Activated naive CD8-positive, alpha-beta T cell treated with anti-CD3 and anti-CD28 coated beads, Interleukin-2, amount 50 U/mL, for 24 hours (primary cell): ENCODE data around the gene OLR1.

Source experiments
- ATAC-seq: fragments of 150-1000 bp; cut with Tn5 transposase; one replicate; pipeline ENCODE4 v1.10.0; 2021
- DNase-seq: peaks from one replicate; pipeline ENCODE4 v3.0.0; 2021
- H3K27ac Mint-ChIP-seq: one replicate; pipeline ENCODE4 v1.8.0; 2021; ENCODE audit warnings: mild to moderate bottlenecking, mixed read lengths
- H3K27me3 Mint-ChIP-seq: one replicate; pipeline ENCODE4 v1.8.0; 2021; ENCODE audit warnings: mixed read lengths
- H3K36me3 Mint-ChIP-seq: one replicate; pipeline ENCODE4 v1.8.0; 2021; ENCODE audit warnings: low read depth, mixed read lengths
- H3K4me1 Mint-ChIP-seq: one replicate; pipeline ENCODE4 v1.8.0; 2021; ENCODE audit warnings: mixed read lengths
- H3K4me3 Mint-ChIP-seq: one replicate; pipeline ENCODE4 v1.8.0; 2021; ENCODE audit warnings: mild to moderate bottlenecking, moderate library complexity, mixed read lengths
- H3K9me3 Mint-ChIP-seq: one replicate; pipeline ENCODE4 v1.8.0; 2021; ENCODE audit warnings: mixed read lengths

Gene OLR1

GRCh38 chr12:10175846-10176636 is 4.1 kb upstream of the OLR1 start:
- H3K4me1 Mint-ChIP-seq: no peaks in the 10 kb centered on the region
- H3K27me3 Mint-ChIP-seq: peaks cover 15% of the 10 kb centered on the region
- no peak for DNase-seq
- H3K4me3 Mint-ChIP-seq: no peak overlapping the region
- no peak overlapping the region for H3K27ac Mint-ChIP-seq
- H3K9me3 Mint-ChIP-seq: no peaks in the 10 kb centered on the region
- no peak for ATAC-seq
- H3K36me3 Mint-ChIP-seq: no peaks in the 10 kb centered on the region

GRCh38 chr12:10174986-10175614 is 3.2 kb upstream of the OLR1 start:
- peaks cover 15% of the 10 kb centered on the region for H3K27me3 Mint-ChIP-seq
- DNase-seq: no peak
- H3K27ac Mint-ChIP-seq: no peak overlapping the region
- no peaks in the 10 kb centered on the region for H3K9me3 Mint-ChIP-seq
- H3K4me1 Mint-ChIP-seq: no peaks in the 10 kb centered on the region
- H3K36me3 Mint-ChIP-seq: no peaks in the 10 kb centered on the region
- H3K4me3 Mint-ChIP-seq: no peak overlapping the region
- no peak for ATAC-seq

- Mint-ChIP-seq H3K36me3 (no peaks in the 10 kb centered on the region), H3K27me3 (peaks cover 7% of the 10 kb centered on the region), H3K27ac (no peak overlapping the region), H3K9me3 (no peaks in the 10 kb centered on the region), H3K4me3 (no peak overlapping the region), H3K4me1 (no peaks in the 10 kb centered on the region)
- DNase-seq: no peak
- ATAC-seq: no peak
Observed at GRCh38 chr12:10170216-10170615, 1.7 kb downstream of the OLR1 start.

GRCh38 chr12:10169104-10169503 is 2.8 kb downstream of the OLR1 start:
- peaks cover 5% of the 10 kb centered on the region for H3K27me3 Mint-ChIP-seq
- no peak overlapping the region for H3K4me3 Mint-ChIP-seq
- ATAC-seq (no peak), DNase-seq (no peak)
- H3K36me3 Mint-ChIP-seq: no peaks in the 10 kb centered on the region
- H3K9me3 Mint-ChIP-seq: no peaks in the 10 kb centered on the region
- H3K27ac Mint-ChIP-seq: no peak overlapping the region
- no peaks in the 10 kb centered on the region for H3K4me1 Mint-ChIP-seq

- H3K4me1 Mint-ChIP-seq: no peaks in the 10 kb centered on the region
- H3K27me3 Mint-ChIP-seq: no peaks in the 10 kb centered on the region
- H3K4me3 Mint-ChIP-seq: no peak overlapping the region
- ATAC-seq (no peak), DNase-seq (no peak)
- H3K9me3 Mint-ChIP-seq: no peaks in the 10 kb centered on the region
- no peaks in the 10 kb centered on the region for H3K36me3 Mint-ChIP-seq
- no peak overlapping the region for H3K27ac Mint-ChIP-seq
Observed at GRCh38 chr12:10167599-10167998, 4.3 kb downstream of the OLR1 start.

- ATAC-seq (no peak), DNase-seq (no peak)
- Mint-ChIP-seq H3K27me3 (no peaks in the 10 kb centered on the region), H3K4me3 (no peak overlapping the region), H3K4me1 (no peaks in the 10 kb centered on the region), H3K9me3 (no peaks in the 10 kb centered on the region), H3K36me3 (no peaks in the 10 kb centered on the region), H3K27ac (no peak overlapping the region)
Observed at GRCh38 chr12:10165421-10165820, 6.5 kb downstream of the OLR1 start.

GRCh38 chr12:10163084-10163483 is 8.8 kb downstream of the OLR1 start:
- Mint-ChIP-seq H3K9me3 (no peaks in the 10 kb centered on the region), H3K27ac (no peak overlapping the region), H3K4me1 (no peaks in the 10 kb centered on the region), H3K4me3 (no peak overlapping the region), H3K36me3 (no peaks in the 10 kb centered on the region), H3K27me3 (no peaks in the 10 kb centered on the region)
- no peak for ATAC-seq
- DNase-seq: no peak

GRCh38 chr12:10160617-10161385 is 11.1 kb downstream of the OLR1 start:
- H3K36me3 Mint-ChIP-seq: no peaks in the 10 kb centered on the region
- ATAC-seq (no peak), DNase-seq (no peak)
- peaks cover 4% of the 10 kb centered on the region for H3K27me3 Mint-ChIP-seq
- no peaks in the 10 kb centered on the region for H3K4me1 Mint-ChIP-seq
- H3K4me3 Mint-ChIP-seq: no peak overlapping the region
- no peaks in the 10 kb centered on the region for H3K9me3 Mint-ChIP-seq
- no peak overlapping the region for H3K27ac Mint-ChIP-seq

GRCh38 chr12:10159280-10159679 is 12.7 kb downstream of the OLR1 start:
- no peaks in the 10 kb centered on the region for H3K9me3 Mint-ChIP-seq
- peaks cover 6% of the 10 kb centered on the region for H3K27me3 Mint-ChIP-seq
- H3K4me3 Mint-ChIP-seq: no peak overlapping the region
- no peaks in the 10 kb centered on the region for H3K36me3 Mint-ChIP-seq
- H3K4me1 Mint-ChIP-seq: no peaks in the 10 kb centered on the region
- ATAC-seq (no peak), DNase-seq (no peak)
- no peak overlapping the region for H3K27ac Mint-ChIP-seq

GRCh38 chr12:10158406-10158805 is 13.5 kb downstream of the OLR1 start:
- Mint-ChIP-seq H3K4me1 (peaks cover 8% of the 10 kb centered on the region), H3K9me3 (no peaks in the 10 kb centered on the region), H3K4me3 (no peak overlapping the region), H3K36me3 (no peaks in the 10 kb centered on the region), H3K27ac (no peak overlapping the region), H3K27me3 (peaks cover 14% of the 10 kb centered on the region)
- ATAC-seq (no peak), DNase-seq (no peak)

GRCh38 chr12:10155966-10156365 is 16.0 kb downstream of the OLR1 start:
- H3K27ac Mint-ChIP-seq: no peak overlapping the region
- no peak for DNase-seq
- H3K27me3 Mint-ChIP-seq: peaks cover 14% of the 10 kb centered on the region
- H3K9me3 Mint-ChIP-seq: no peaks in the 10 kb centered on the region
- peaks cover 12% of the 10 kb centered on the region for H3K4me1 Mint-ChIP-seq
- H3K36me3 Mint-ChIP-seq: no peaks in the 10 kb centered on the region
- no peak for ATAC-seq
- no peak overlapping the region for H3K4me3 Mint-ChIP-seq

GRCh38 chr12:10154145-10154496 is 17.8 kb downstream of the OLR1 start:
- no peak for ATAC-seq
- Mint-ChIP-seq H3K9me3 (no peaks in the 10 kb centered on the region), H3K4me1 (peaks cover 12% of the 10 kb centered on the region), H3K27me3 (peaks cover 14% of the 10 kb centered on the region), H3K27ac (peak overlapping the region; percentile 11), H3K36me3 (no peaks in the 10 kb centered on the region), H3K4me3 (peak overlapping the region; percentile 85)
- DNase-seq: no peak

GRCh38 chr12:10153271-10154144 is 18.4 kb downstream of the OLR1 start:
- H3K9me3 Mint-ChIP-seq: no peaks in the 10 kb centered on the region
- ATAC-seq: peak; percentile 87
- DNase-seq: peak; percentile 60
- H3K4me1 Mint-ChIP-seq: peaks cover 12% of the 10 kb centered on the region
- no peaks in the 10 kb centered on the region for H3K36me3 Mint-ChIP-seq
- peaks cover 14% of the 10 kb centered on the region for H3K27me3 Mint-ChIP-seq
- peak overlapping the region; percentile 11 for H3K27ac Mint-ChIP-seq
- peak overlapping the region; percentile 85 for H3K4me3 Mint-ChIP-seq

- no peak for DNase-seq
Observed at GRCh38 chr12:10151621-10152020, 20.3 kb downstream of the OLR1 start.

More at GRCh38 chr12:10151621-10152020, 20.3 kb downstream of the OLR1 start:
- ATAC-seq: no peak
- Mint-ChIP-seq H3K27me3 (peaks cover 14% of the 10 kb centered on the region), H3K27ac (no peak overlapping the region), H3K36me3 (no peaks in the 10 kb centered on the region), H3K9me3 (peaks cover 4% of the 10 kb centered on the region), H3K4me3 (no peak overlapping the region), H3K4me1 (peaks cover 19% of the 10 kb centered on the region)
